K562 (cell line): Measurements from ENCODE around the gene MRPL52. TPM values are rescaled to one million over a fixed set of nuclear protein-coding genes. Genes with fewer than 3 reads are reported as not detected.
A peak's percentile ranks its signal among the peaks of the same experiment; 100 is the strongest.

Source experiments
- BHLHE40 ChIP-seq: IDR thresholded peaks from 2 replicates; pipeline ENCODE4 v1.6.1; 2011; ENCODE audit warnings: low read length, improper control_type of control experiment
- ETS2 ChIP-seq: IDR thresholded peaks from 2 replicates; pipeline ENCODE4 v1.6.1; 2016; ENCODE audit warnings: borderline replicate concordance, missing genetic modification characterization, mild to moderate bottlenecking, moderate library complexity, missing compliant biosample characterization; ENCODE audit not compliant: poor library complexity, severe bottlenecking
- FOXA3 ChIP-seq, 2 experiments: fragments of 450-650 bp in 1 of 2; sonication (generic) in 1 of 2; formaldehyde crosslinking; IDR thresholded peaks in 1 of 2; conservative IDR thresholded peaks in 1 of 2; 2 replicates each; pipeline versions ENCODE4 v1.4.0 to v1.8.0; 2020 to 2022; ENCODE audit warnings: mild to moderate bottlenecking in 2 of 2, missing genetic modification reagents in 1 of 2
- FOXK1 ChIP-seq: sonication (generic); formaldehyde crosslinking; IDR thresholded peaks from 2 replicates; pipeline ENCODE4 v1.8.0; 2022; ENCODE audit warnings: missing genetic modification reagents, mild to moderate bottlenecking, borderline replicate concordance
- GATAD2B ChIP-seq: fragments of 450-650 bp; IDR thresholded peaks from 2 replicates; pipeline ENCODE4 v1.6.1; 2017; ENCODE audit warnings: mild to moderate bottlenecking, borderline replicate concordance
- JUND ChIP-seq, 2 experiments: IDR thresholded peaks; 2 replicates in 1 of 2; 3 replicates in 1 of 2; pipeline ENCODE4 v1.6.1; 2011; ENCODE audit warnings: borderline replicate concordance in 2 of 2, low read depth in 2 of 2, low read length in 2 of 2, improper control_type of control experiment in 1 of 2, missing biosample characterization in 1 of 2, missing genetic modification characterization in 1 of 2, missing genetic modification reagents in 1 of 2
- KHSRP ChIP-seq: fragments of 450-650 bp; IDR thresholded peaks from 2 replicates; pipeline ENCODE4 v1.6.1; 2017
- LEF1 ChIP-seq: fragments of 450-650 bp; IDR thresholded peaks from 2 replicates; pipeline ENCODE4 v1.6.1; 2016; ENCODE audit warnings: mild to moderate bottlenecking
- MXI1 ChIP-seq: IDR thresholded peaks from 2 replicates; pipeline ENCODE4 v1.6.1; 2011; ENCODE audit warnings: low read depth, mild to moderate bottlenecking, improper control_type of control experiment, low read length
- POLR2G ChIP-seq: fragments of 200-400 bp; formaldehyde crosslinking; IDR thresholded peaks from 2 replicates; pipeline ENCODE4 v1.6.1; 2017; ENCODE audit warnings: low read depth, mild to moderate bottlenecking, antibody characterized with exemption, low read length, moderate library complexity
- ZC3H8 ChIP-seq: fragments of 450-650 bp; IDR thresholded peaks from 2 replicates; pipeline ENCODE4 v1.6.1; 2017
- polyA plus RNA-seq, 8 experiments: library from polyadenylated mRNA; depleted of rRNA in 4 of 8; stranded (reverse) in 5 of 8; unstranded in 3 of 8; fragments of >200 nt; fragmentation: Nextera tagmentation in 2 of 8; fragmentation: Illumina TruSeq in 1 of 8; extraction: Ambion mirVana in 2 of 8; extraction: Trizol in 1 of 8; gene quantifications; 2 replicates each; pipeline versions ENCODE4 v1.2.1 to v1.2.3, GENCODE V29; 2011 to 2014; ENCODE audit warnings: inconsistent platforms in 1 of 8, missing spikeins in 1 of 8
- total RNA-seq, 7 experiments: library from RNA; depleted of rRNA in 6 of 7; stranded (reverse); fragments of >200 nt in 6 of 7; fragmentation: Illumina TruSeq in 2 of 7; extraction: Trizol in 2 of 7; gene quantifications; 2 replicates each; pipeline versions ENCODE4 v1.2.1 to v1.2.3, GENCODE V29; 2011 to 2021; ENCODE audit warnings: low replicate concordance in 1 of 7
- TF ChIP-seq, protein P1 (sequence below): fragments of 250-450 bp; sonication (Bioruptor Pico); IDR thresholded peaks from 2 replicates; pipeline ENCODE4 v1.5.0; 2020; ENCODE audit warnings: mild to moderate bottlenecking

Gene MRPL52
- total and polyA plus RNA-seq, 9 of the 15 experiments (the other 6 are each of a cell fraction or from before 2014, with no cell fraction given): 56.5 to 213 (median 168) TPM

DNA sequence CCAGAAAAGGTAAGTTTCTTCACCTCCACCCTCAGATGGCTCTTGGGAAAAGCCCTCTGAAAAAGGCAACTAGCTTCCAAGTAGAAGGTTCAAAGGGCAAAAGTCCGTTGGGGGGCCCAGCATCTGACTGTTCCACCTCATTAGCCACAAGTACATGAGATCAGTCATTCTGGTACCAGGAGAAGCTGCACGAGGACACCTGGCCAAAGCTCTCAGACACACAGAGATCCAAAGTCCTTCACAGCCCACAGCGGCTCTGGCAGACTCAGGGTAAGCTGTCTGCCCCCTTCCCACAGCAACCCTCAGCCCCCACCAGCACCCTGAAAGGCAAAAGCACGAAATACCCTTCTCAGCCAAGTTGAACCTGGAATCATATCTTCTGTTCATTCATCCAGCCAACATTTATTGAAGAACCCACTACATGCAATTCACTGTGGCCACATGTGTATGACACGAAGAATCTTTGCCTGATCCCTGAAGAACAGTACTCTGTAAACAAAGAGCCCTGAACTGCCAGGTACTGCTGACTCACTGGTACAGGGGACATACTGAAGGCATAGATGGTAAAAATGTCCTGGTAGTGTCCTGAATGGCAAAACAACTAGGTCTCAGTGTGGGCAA is 33.5 kb upstream of the MRPL52 start (continued):
- TF ChIP-seq LEF1: no peak
- TF ChIP-seq ZC3H8: no peak
- TF ChIP-seq FOXA3 (CRISPR knock-in tag; conservative IDR thresholded peaks at IDR 0.05 in 1 of 2, IDR thresholded peaks at IDR 0.05 in 1 of 2): peak; percentile 91 to 99
- TF ChIP-seq BHLHE40: no peak
- TF ChIP-seq FOXK1 (CRISPR knock-in tag): no peak
- TF ChIP-seq MXI1: no peak
- peak; percentile 34; the same call in 1 of the 2 replicates for TF ChIP-seq JUND (IDR thresholded peaks at IDR 0.05; ENCODE audit: borderline replicate concordance, low read depth, low read length)
- no peak; the same call in 2 of the 3 replicates for TF ChIP-seq JUND (tag; IDR thresholded peaks at IDR 0.05; ENCODE audit: borderline replicate concordance, low read depth, low read length)
- no peak for TF ChIP-seq ETS2 (tag)
- TF ChIP-seq KHSRP: no peak
- TF ChIP-seq, protein P1, sequence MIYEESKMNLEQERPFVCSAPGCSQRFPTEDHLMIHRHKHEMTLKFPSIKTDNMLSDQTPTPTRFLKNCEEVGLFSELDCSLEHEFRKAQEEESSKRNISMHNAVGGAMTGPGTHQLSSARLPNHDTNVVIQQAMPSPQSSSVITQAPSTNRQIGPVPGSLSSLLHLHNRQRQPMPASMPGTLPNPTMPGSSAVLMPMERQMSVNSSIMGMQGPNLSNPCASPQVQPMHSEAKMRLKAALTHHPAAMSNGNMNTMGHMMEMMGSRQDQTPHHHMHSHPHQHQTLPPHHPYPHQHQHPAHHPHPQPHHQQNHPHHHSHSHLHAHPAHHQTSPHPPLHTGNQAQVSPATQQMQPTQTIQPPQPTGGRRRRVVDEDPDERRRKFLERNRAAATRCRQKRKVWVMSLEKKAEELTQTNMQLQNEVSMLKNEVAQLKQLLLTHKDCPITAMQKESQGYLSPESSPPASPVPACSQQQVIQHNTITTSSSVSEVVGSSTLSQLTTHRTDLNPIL (CRISPR knock-in tag): no peak
- TF ChIP-seq GATAD2B: no peak
- no peak for TF ChIP-seq POLR2G
- TF ChIP-seq, all 486 proteins: peak for 23
